GM18873 (cell line): ENCODE results near the gene FIBCD1.

Source experiments
- ATAC-seq: cut with Tn5 transposase; IDR thresholded peaks from one replicate; pipeline ENCODE4 v1.9.1; 2021; ENCODE audit warnings: mild to moderate bottlenecking, moderate library complexity, moderate number of reproducible peaks; ENCODE audit not compliant: unreplicated experiment, low FRiP score

FIBCD1 gene

GRCh38 chr9:130938184-130938651, 829 bp downstream of the FIBCD1 start:
- ATAC-seq = no peak

- ATAC-seq = no peak
Measured at GRCh38 chr9:130937146-130938076, 1.6 kb downstream of the FIBCD1 start.

- no peak for ATAC-seq
Measured at GRCh38 chr9:130936285-130937117, 2.5 kb downstream of the FIBCD1 start.

GRCh38 chr9:130935648-130936271, 3.3 kb downstream of the FIBCD1 start:
- ATAC-seq = no peak

- no peak for ATAC-seq
Measured at GRCh38 chr9:130934702-130935647, 4.1 kb downstream of the FIBCD1 start.

- ATAC-seq = no peak
Measured at GRCh38 chr9:130934246-130934645, 4.8 kb downstream of the FIBCD1 start.

GRCh38 chr9:130933114-130934046, 5.7 kb downstream of the FIBCD1 start:
- ATAC-seq = no peak

- no peak for ATAC-seq
Measured at GRCh38 chr9:130932255-130933079, 6.6 kb downstream of the FIBCD1 start.

- no peak for ATAC-seq
Measured at GRCh38 chr9:130931508-130932254, 7.4 kb downstream of the FIBCD1 start.

GRCh38 chr9:130930804-130931349, 8.2 kb downstream of the FIBCD1 start:
- no peak for ATAC-seq

GRCh38 chr9:130930132-130930803, 8.8 kb downstream of the FIBCD1 start:
- no peak for ATAC-seq

GRCh38 chr9:130929571-130930038, 9.4 kb downstream of the FIBCD1 start:
- no peak for ATAC-seq

- no peak for ATAC-seq
Measured at GRCh38 chr9:130927995-130928900, 10.8 kb downstream of the FIBCD1 start.

- ATAC-seq = no peak
Measured at GRCh38 chr9:130927338-130927737, 11.7 kb downstream of the FIBCD1 start.

- no peak for ATAC-seq
Measured at GRCh38 chr9:130925050-130925678, 13.9 kb downstream of the FIBCD1 start.
